Epithelial cell of esophagus (primary cell): ENCODE measurements around the gene FAM111B.
"Not testable (repeated sequence)": the region's sequence is repeated elsewhere in the genome, so short reads cannot be mapped to it uniquely, and the experiment has no call there.

ENCODE experiments used
- DNase-seq: peaks from one replicate; pipeline ENCODE4 v3.0.0; 2010; ENCODE audit warnings: low read depth
- H3K4me3 ChIP-seq: 2 replicates; pipeline ENCODE4 v1.5.1; 2011; ENCODE audit warnings: mild to moderate bottlenecking, low read length, control low read depth
- TF ChIP-seq, protein P1 (sequence below): IDR thresholded peaks from 2 replicates; pipeline ENCODE4 v1.5.1; 2011; ENCODE audit warnings: low read depth, mild to moderate bottlenecking, low read length, control low read depth, inconsistent platforms; ENCODE audit not compliant: insufficient read depth; ENCODE audit errors: missing control alignments

Gene FAM111B

GRCh38 chr11:59076876-59077571 is 30.0 kb upstream of the FAM111B start:
- DNase-seq, result no peak
- TF ChIP-seq, protein P1, sequence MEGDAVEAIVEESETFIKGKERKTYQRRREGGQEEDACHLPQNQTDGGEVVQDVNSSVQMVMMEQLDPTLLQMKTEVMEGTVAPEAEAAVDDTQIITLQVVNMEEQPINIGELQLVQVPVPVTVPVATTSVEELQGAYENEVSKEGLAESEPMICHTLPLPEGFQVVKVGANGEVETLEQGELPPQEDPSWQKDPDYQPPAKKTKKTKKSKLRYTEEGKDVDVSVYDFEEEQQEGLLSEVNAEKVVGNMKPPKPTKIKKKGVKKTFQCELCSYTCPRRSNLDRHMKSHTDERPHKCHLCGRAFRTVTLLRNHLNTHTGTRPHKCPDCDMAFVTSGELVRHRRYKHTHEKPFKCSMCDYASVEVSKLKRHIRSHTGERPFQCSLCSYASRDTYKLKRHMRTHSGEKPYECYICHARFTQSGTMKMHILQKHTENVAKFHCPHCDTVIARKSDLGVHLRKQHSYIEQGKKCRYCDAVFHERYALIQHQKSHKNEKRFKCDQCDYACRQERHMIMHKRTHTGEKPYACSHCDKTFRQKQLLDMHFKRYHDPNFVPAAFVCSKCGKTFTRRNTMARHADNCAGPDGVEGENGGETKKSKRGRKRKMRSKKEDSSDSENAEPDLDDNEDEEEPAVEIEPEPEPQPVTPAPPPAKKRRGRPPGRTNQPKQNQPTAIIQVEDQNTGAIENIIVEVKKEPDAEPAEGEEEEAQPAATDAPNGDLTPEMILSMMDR, result no peak
- no peak overlapping the region for H3K4me3 ChIP-seq

GRCh38 chr11:59078435-59078834 is 28.6 kb upstream of the FAM111B start:
- DNase-seq, result no peak
- TF ChIP-seq, protein P1, result no peak
- H3K4me3 ChIP-seq, result no peak overlapping the region

- TF ChIP-seq, protein P1, result no peak
- H3K4me3 ChIP-seq, result no peak overlapping the region
Observed at GRCh38 chr11:59079086-59079485, 28.0 kb upstream of the FAM111B start.

DNA sequence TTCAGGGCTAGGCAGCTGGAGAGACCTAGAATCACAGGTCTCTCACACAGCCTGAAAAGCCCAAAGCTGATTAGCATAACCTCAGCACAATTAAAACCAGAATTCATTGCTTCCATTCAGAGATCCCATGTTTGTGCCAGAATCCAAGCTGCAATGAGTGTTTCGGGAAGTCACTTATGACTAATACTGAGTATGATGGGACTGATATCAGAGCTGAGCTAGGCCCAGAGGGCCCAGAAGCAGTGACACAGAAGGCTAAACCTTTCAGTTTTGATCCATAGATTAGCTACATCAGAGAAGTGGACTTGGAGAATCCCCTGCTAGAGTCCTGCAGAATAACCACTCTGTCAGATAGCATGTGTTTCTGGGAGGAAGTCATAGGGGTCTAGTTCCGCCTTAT is 26.6 kb upstream of the FAM111B start:
- H3K4me3 ChIP-seq, DNase-seq: not testable (repeated sequence)

More at GRCh38 chr11:59079086-59079485, 28.0 kb upstream of the FAM111B start:
- no peak for DNase-seq

DNA sequence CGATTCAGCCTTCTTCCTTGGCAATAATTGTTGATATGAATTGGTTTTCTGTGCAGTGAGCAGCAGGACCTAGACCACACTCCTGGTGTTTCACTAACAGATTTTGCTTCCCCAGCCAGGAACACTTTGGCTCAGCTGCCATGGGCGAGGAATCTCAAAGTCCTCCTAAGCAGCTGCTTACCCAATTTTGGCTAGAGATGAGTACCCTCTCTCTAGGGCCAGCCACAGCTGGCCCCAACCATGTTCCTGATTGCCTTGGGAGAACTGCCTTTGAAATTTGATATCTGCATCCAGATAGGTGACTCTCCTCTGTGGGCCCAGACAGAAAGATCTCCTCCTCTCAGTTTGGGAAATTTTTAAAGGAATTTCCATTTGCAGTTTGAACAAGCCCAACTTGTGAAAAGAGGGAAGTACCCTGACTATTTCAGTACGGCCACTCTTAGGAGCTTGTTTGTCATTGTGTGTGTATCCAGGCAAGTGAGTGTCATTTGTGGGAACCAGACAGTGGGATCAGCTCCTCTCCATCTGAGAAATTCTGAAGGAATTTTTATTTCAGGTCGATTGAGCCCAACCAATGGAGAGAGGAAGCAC is 25.5 kb upstream of the FAM111B start:
- DNase-seq, H3K4me3 ChIP-seq: not testable (repeated sequence)

- not testable (repeated sequence) for H3K4me3 ChIP-seq, DNase-seq
Observed at GRCh38 chr11:59086007-59086406, 21.0 kb upstream of the FAM111B start, which contains the start of gene GLYATL1B. Gene GLYATL1B, plus strand, starts transcription at chr11:59086307. Its CDS starts 0 bp downstream, at chr11:59086307.

- TF ChIP-seq, protein P1, result no peak
- DNase-seq, result no peak
- no peak overlapping the region for H3K4me3 ChIP-seq
Observed at GRCh38 chr11:59088162-59088561, 18.9 kb upstream of the FAM111B start.

DNA sequence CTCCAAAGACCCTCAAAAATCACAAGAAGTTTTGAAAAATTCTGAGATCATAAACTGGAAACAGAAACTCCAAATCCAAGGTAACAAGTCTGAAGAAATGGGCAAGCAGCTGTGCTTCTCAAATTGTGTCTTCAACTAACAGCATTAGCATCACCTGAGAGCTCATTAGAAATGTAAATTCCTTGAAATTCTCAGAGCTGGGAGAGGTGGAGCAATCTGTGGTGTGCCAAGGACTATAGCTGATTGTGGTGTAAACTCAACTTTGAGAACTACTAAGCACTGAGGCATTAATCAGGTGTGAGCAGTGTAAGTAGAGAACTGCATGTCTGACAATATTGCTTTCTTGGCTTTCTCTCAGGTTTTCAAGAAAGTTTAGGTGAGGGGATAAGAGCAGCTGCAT is 13.5 kb upstream of the FAM111B start:
- H3K4me3 ChIP-seq, DNase-seq: not testable (repeated sequence)

GRCh38 chr11:59095225-59095624 is 11.8 kb upstream of the FAM111B start:
- not testable (repeated sequence) for DNase-seq, H3K4me3 ChIP-seq

DNA sequence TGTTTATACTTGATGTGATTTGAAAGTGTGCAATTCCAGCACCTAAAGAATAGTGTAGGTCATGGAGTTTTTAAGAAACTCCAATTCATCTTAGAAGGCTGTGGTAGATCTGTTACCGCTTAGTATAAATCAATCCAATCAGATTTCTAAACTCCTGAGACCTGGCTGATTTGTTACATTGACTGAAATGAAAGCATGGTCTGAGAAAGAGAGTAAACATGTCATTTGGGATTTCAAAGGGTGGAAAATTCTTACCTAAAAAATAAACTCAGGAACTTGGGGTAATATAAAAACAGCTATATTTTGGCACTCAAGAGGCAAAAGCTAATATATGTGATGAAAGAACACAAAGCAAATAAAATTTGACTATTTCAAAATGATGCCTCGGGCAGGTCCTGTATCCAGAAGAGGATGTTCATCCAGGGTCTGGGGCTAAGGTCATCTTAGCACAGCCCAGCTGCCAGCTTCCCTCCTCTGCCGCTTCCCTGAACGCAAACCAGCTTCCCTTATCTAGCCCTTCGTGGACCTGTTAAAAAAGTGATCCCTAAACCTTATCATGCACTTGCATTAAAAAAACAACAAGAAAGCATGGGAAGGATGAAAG is 11.0 kb upstream of the FAM111B start:
- not testable (repeated sequence) for DNase-seq, H3K4me3 ChIP-seq
